AG09309 (cell line): Measurements from ENCODE around the gene JAKMIP1.

Experiments
- DNase-seq: peaks from one replicate; pipeline ENCODE4 v3.0.0-alpha.2; 2010; ENCODE audit warnings: low read depth
- H3K4me3 ChIP-seq: 2 replicates; pipeline ENCODE4 v1.5.1; 2011; ENCODE audit warnings: mild to moderate bottlenecking, low read depth, low read length, moderate library complexity; ENCODE audit not compliant: control insufficient read depth
- TF ChIP-seq, protein P1 (sequence below): IDR thresholded peaks from 2 replicates; pipeline ENCODE4 v1.5.1; 2011; ENCODE audit warnings: mild to moderate bottlenecking, low read depth, low read length, inconsistent platforms; ENCODE audit not compliant: insufficient read depth, control insufficient read depth; ENCODE audit errors: missing control alignments

JAKMIP1 gene

DNA sequence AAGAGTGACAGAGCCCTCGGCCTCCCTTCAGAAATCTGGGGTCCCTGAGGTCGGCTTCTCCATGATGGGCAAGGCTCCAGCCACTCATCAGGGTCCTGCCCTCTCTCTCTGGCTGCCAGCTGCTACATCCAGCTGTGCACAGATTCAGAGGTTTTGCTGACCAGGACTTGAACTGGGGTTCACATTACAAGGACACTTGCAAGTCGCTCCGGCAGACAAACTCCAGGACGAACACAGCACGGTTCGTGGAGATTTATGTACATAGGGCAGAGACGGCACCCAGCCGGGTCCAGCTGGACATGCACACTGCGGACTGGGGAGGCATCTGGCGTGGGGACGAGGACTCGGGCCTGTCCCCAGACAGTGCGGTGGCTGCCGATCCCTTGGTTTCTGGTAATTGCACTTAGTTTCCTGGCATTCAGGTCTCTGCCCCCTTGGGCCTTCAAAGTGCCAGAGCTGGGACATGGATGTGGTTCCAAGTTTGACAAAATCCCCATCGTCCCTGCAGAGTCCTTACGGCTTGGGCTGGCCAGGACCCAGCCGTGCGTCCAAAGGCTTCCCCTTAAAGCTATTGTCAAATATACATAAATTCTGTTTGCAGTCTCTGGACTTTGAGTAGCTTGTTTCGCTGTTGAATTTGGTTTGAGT, 175.9 kb downstream of the JAKMIP1 start:
- DNase-seq: no peak
- TF ChIP-seq, protein P1, sequence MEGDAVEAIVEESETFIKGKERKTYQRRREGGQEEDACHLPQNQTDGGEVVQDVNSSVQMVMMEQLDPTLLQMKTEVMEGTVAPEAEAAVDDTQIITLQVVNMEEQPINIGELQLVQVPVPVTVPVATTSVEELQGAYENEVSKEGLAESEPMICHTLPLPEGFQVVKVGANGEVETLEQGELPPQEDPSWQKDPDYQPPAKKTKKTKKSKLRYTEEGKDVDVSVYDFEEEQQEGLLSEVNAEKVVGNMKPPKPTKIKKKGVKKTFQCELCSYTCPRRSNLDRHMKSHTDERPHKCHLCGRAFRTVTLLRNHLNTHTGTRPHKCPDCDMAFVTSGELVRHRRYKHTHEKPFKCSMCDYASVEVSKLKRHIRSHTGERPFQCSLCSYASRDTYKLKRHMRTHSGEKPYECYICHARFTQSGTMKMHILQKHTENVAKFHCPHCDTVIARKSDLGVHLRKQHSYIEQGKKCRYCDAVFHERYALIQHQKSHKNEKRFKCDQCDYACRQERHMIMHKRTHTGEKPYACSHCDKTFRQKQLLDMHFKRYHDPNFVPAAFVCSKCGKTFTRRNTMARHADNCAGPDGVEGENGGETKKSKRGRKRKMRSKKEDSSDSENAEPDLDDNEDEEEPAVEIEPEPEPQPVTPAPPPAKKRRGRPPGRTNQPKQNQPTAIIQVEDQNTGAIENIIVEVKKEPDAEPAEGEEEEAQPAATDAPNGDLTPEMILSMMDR: no peak
- H3K4me3 ChIP-seq: no peak overlapping the region

DNA sequence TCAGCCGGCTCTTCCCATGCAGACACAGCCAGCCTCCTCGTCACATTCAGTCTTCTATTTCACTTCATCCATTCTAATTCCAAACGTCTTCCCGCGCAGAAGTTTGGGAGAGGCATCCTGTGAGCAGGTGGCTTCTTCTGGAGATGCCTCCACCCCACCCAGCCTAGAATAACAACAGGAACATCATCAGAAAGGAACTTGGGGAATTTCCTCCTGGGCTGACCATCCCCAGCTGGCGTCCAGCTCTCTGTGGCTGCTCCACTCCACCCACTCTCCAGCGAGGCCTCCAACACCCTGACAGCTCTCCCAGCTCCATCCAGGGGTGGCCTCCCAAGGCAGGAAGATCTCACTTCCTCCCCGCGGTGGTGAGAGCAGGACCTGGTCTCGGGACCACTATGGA, 176.6 kb downstream of the JAKMIP1 start:
- no peak overlapping the region for H3K4me3 ChIP-seq
- DNase-seq: no peak
- TF ChIP-seq, protein P1: no peak

DNA sequence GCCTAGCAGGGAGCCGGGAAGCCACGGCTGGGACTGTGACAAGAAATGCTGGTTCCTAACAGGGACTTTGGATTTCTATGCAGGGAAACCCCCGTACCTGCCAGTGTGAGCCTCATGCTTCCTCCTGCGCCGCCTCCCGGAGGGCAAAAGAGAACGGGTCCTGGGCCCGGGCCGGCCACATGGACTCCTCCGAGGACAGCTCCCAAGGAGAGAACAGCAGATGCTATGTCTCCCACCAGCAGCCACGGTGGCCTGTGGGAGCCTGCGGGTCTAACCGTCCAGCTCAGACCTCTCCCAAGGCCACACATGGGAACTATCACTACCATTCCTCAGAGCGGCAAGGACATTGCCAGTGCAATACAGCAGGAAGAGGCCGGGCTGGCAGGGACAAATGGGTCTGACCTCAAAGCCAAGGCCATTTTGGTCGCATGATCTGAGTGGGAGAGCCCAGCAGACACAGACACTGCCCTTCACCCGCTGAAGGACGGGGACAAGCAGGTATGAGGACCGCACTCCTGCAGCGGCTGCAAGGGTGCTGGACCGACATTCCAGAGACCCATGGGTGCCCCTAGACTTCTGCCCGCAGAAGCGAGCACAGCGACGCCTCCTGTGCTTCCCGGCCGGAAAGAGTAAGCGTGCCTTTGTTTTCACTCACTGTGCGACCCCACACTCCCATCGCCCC, 177.6 kb downstream of the JAKMIP1 start:
- DNase-seq: no peak
- H3K4me3 ChIP-seq: no peak overlapping the region
- TF ChIP-seq, protein P1: no peak

DNA sequence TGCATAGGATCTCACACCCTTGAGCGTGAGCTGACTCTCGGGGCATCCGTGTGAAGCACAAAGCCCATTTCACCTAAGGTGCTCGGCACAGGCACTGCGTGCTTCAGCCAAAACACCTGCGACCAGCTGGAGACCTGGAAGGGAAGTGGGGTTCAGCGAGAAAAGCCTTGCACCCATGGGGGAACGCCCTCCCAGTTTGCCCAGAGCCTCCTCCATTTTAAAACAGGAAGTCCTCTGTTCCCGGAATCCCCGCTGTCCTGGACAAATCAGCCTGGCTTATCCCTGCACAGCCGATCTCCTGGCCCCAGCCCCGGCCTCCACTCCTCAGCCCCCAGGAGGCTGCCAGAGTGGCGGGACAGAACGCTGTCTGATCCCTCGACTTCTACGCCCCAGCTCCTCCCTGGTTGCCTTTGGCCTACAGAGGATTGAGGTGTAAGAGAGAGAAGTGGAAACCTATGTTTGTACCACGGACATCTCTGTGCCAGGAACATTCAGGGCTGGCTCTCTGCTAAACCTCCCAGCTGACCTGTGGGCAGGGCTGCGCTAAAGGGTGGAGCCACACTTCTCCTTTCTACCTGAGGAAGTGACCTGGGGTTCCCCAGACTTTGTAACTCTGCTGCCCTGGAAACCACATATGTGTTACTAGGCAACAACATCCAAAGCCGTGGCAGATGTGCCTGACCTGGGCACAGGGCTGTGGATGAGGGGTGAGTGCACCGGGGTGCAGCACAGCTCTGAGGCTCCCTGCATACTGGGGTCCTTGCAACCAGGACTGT, 178.3 kb downstream of the JAKMIP1 start:
- DNase-seq: no peak
- TF ChIP-seq, protein P1: no peak
- no peak overlapping the region for H3K4me3 ChIP-seq

DNA sequence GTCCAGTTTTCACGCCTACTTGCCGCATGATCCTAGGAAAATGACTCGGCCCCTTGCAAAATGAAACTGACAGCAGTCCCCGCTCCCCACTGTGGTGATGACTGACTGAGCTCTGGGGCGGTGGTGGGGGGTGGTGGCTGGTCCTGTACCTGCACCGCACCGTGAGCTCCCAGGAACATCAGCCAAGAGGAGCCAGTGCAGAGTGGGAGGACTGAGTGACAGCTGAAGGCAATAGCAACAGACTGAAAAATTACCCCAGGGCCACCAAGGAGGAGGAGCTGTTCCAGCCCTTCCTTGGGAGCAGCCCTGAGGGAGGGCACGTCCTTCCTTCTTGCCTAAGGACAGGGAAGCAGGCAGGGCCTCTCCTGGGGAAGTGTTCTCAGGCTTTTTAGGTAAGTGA, 179.7 kb downstream of the JAKMIP1 start:
- TF ChIP-seq, protein P1: no peak
- no peak for DNase-seq
- H3K4me3 ChIP-seq: no peak overlapping the region

DNA sequence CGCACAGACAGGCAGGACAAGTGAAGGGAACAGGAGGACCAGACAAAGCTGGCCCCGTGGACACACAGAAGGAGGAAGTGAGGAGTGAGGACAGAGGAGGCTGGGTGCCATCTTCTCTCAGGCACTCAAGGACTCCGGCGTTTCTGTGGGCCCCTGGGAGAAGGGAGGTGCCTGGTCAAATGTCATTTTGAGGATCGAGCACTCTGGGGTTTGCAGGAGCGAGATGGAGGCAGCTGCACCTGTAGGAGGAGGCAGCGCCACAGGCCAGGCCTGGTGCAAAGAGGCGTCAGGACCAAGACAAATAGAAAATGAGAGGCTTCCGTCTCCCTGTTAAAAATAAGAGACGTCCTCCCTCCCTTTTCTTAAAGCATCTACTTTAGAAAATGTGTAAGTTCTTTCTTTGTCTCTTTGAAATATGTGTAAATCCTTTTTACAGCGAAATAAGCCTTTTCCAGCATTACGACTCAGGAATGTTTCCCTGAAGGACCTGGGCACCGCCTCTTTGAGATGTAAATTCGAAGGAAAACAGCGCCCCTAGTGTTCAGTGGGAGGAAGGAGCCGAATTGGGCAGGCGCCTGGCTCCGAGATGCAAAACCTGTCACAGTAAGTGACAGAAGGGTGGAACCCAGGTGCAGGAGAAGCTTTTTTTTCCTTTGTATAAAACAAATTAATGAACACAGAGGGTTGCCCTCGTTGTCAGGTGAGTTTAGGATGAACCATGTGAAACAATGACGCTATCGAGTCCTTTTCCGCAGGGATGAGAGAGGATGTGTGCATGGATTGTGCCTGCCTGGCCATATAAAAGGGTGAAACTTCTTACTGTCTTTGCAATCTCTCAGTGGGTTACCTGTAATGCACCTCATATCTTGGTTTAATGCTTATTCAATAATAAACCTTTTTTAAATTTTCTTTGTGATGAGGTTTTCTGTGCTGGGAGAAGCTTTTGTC, 180.8 kb downstream of the JAKMIP1 start:
- no peak for DNase-seq
- TF ChIP-seq, protein P1: peak; percentile 75
- H3K4me3 ChIP-seq: no peak overlapping the region
